K562 (cell line): Measurements from ENCODE around the gene CLPSL2.

Source experiments
- CTBP1 ChIP-seq: fragments of 450-650 bp; IDR thresholded peaks from 2 replicates; pipeline ENCODE4 v1.6.1; 2016; ENCODE audit warnings: borderline replicate concordance
- E2F4 ChIP-seq: sonication (generic); formaldehyde crosslinking; IDR thresholded peaks from 2 replicates; pipeline ENCODE4 v1.8.0; 2022; ENCODE audit warnings: mild to moderate bottlenecking, low read depth, missing genetic modification reagents
- FOXJ3 ChIP-seq: sonication (generic); formaldehyde crosslinking; IDR thresholded peaks from 2 replicates; pipeline ENCODE4 v1.4.0; 2020; ENCODE audit warnings: mild to moderate bottlenecking, missing genetic modification reagents
- FOXM1 ChIP-seq, 2 experiments: fragments of 450-650 bp in 1 of 2; sonication (generic) in 1 of 2; formaldehyde crosslinking in 1 of 2; IDR thresholded peaks; 2 replicates each; pipeline versions ENCODE4 v1.6.1 to v1.9.0; 2017 to 2022; ENCODE audit warnings: low read depth in 2 of 2, mild to moderate bottlenecking in 2 of 2, missing genetic modification reagents in 1 of 2, moderate library complexity in 1 of 2
- GABPA ChIP-seq: fragments of 200-800 bp; sonication (Bioruptor generic); conservative IDR thresholded peaks from 2 replicates; pipeline ENCODE4 v1.6.1; 2016; ENCODE audit warnings: low read depth, missing genetic modification characterization, missing compliant biosample characterization
- PTBP1 ChIP-seq: fragments of 200-400 bp; formaldehyde crosslinking; IDR thresholded peaks from 2 replicates; pipeline ENCODE4 v1.6.1; 2017; ENCODE audit warnings: low read depth, low read length
- ZFX ChIP-seq: sonication (generic); formaldehyde crosslinking; IDR thresholded peaks from 2 replicates; pipeline ENCODE4 v1.8.0; 2022; ENCODE audit warnings: mild to moderate bottlenecking, missing genetic modification reagents, moderate library complexity
- ZNF217 ChIP-seq: sonication (generic); formaldehyde crosslinking; IDR thresholded peaks from 2 replicates; pipeline ENCODE4 v1.8.0; 2022; ENCODE audit warnings: mild to moderate bottlenecking, missing genetic modification reagents

- TF ChIP-seq ZFX (no peak), PTBP1 (no peak), E2F4 (CRISPR knock-in tag) (no peak), FOXM1 (IDR thresholded peaks at IDR 0.05; ENCODE audit: low read depth) (no peak), FOXM1 (CRISPR knock-in tag; IDR thresholded peaks at IDR 0.05; ENCODE audit: low read depth) (no peak), CTBP1 (no peak), ZNF217 (CRISPR knock-in tag) (no peak), GABPA (tag) (no peak), FOXJ3 (CRISPR knock-in tag) (no peak)
Observed at GRCh38 chr6:35771343-35771627, 5.1 kb upstream of the CLPSL2 start.
